Esophagus squamous epithelium (tissue), 4 donors: ENCODE measurements around the gene FKBP11.

ENCODE experiments used
- POLR2A ChIP-seq, 4 donors: fragments of 450-650 bp; IDR thresholded peaks; one replicate each; pipeline ENCODE4 v1.6.1; 2017; ENCODE audit warnings: antibody characterized with exemption in 4 of 4, mild to moderate bottlenecking in 4 of 4, moderate library complexity in 3 of 4
- TF ChIP-seq, protein P1 (sequence below), 6 experiments: fragments of 450-650 bp in 4 of 6; fragments of 200-600 bp in 2 of 6; sonication (generic) in 2 of 6; IDR thresholded peaks; one replicate each; pipeline ENCODE4 v1.5.1; 2016 to 2019; ENCODE audit warnings: antibody characterized with exemption in 6 of 6, mild to moderate bottlenecking in 4 of 6, moderate library complexity in 4 of 6

DNA sequence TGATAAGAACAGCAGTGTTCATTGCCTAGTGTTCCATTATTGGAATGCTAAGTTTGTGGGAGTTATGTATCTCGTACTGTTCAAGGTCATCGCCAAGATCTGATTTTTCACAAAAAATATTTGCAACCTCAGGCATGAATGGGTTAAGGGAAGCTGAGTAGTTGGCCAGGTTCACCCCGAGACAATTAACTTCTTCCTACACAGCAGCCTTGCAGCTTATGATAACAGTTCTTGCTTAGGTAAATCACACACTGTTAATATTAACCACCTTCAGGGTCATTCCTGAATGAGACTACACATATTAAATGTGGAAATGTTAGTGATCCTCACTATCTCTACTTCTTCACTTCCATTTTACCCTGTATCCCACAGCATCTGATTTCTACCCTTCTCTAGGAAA, 18.0 kb downstream of the FKBP11 start:
- TF ChIP-seq, protein P1, sequence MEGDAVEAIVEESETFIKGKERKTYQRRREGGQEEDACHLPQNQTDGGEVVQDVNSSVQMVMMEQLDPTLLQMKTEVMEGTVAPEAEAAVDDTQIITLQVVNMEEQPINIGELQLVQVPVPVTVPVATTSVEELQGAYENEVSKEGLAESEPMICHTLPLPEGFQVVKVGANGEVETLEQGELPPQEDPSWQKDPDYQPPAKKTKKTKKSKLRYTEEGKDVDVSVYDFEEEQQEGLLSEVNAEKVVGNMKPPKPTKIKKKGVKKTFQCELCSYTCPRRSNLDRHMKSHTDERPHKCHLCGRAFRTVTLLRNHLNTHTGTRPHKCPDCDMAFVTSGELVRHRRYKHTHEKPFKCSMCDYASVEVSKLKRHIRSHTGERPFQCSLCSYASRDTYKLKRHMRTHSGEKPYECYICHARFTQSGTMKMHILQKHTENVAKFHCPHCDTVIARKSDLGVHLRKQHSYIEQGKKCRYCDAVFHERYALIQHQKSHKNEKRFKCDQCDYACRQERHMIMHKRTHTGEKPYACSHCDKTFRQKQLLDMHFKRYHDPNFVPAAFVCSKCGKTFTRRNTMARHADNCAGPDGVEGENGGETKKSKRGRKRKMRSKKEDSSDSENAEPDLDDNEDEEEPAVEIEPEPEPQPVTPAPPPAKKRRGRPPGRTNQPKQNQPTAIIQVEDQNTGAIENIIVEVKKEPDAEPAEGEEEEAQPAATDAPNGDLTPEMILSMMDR (IDR thresholded peaks at IDR 0.05): no peak
- TF ChIP-seq POLR2A (IDR thresholded peaks at IDR 0.05): no peak
